LNCaP clone FGC (cell line): ENCODE data around the gene NFIA.
A peak's percentile ranks its signal among the peaks of the same experiment; 100 is the strongest.

ENCODE experiments used
- DNase-seq: peaks from one replicate; pipeline ENCODE4 v3.0.0-alpha.2; 2011; ENCODE audit warnings: low read depth
- H3K4me3 ChIP-seq: 2 replicates; pipeline ENCODE4 v1.5.1; 2011; ENCODE audit warnings: mild to moderate bottlenecking, low read depth, low read length, control low read depth
- TF ChIP-seq, protein P1 (sequence below): IDR thresholded peaks from 2 replicates; pipeline ENCODE4 v1.5.1; 2012; ENCODE audit warnings: mild to moderate bottlenecking; ENCODE audit not compliant: control insufficient read depth, insufficient read depth; ENCODE audit errors: extremely low read depth

NFIA gene

GRCh38 chr1:61297887-61298286 is 215.5 kb downstream of the NFIA start:
- no peak overlapping the region for H3K4me3 ChIP-seq
- TF ChIP-seq, protein P1, sequence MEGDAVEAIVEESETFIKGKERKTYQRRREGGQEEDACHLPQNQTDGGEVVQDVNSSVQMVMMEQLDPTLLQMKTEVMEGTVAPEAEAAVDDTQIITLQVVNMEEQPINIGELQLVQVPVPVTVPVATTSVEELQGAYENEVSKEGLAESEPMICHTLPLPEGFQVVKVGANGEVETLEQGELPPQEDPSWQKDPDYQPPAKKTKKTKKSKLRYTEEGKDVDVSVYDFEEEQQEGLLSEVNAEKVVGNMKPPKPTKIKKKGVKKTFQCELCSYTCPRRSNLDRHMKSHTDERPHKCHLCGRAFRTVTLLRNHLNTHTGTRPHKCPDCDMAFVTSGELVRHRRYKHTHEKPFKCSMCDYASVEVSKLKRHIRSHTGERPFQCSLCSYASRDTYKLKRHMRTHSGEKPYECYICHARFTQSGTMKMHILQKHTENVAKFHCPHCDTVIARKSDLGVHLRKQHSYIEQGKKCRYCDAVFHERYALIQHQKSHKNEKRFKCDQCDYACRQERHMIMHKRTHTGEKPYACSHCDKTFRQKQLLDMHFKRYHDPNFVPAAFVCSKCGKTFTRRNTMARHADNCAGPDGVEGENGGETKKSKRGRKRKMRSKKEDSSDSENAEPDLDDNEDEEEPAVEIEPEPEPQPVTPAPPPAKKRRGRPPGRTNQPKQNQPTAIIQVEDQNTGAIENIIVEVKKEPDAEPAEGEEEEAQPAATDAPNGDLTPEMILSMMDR = no peak
- DNase-seq = no peak

DNA sequence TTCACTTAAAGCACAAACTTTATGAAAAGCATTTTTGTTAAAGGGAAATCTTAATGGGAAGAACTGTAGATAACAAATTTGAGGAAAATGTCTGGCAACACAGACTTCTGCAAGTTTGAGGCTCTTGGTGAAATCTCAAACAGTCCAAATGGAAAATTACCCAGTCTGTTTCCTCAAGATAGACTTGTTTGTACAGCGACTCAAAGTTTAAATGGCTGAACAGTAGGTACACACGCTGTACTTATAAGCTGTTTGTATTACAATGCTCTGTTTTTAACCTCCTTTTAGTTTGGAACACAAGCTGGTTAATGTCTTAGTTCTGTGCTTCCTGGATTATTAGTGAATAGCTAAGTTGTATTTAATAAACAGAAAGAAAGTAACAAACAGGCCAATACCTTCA is 217.1 kb downstream of the NFIA start:
- TF ChIP-seq, protein P1 = no peak
- H3K4me3 ChIP-seq = no peak overlapping the region
- peak; percentile 74 for DNase-seq

DNA sequence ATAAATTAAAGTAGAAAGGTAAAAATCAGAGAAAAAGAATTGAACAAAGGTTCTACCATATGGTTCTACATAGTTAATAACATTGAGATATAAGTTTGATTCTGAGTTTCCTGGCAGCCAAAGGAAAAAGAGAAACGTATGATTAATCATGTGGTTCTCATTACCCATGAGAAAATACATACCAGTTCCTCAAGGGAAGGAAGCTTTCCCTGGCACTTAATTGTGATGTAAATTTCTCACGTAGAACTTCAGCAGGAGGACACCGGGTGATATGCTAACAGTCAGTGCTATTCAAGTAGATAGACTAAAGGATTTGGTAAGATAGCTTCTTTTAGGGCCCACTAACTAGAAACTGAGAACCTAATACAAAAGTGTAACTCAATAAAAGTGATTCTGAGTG is 218.5 kb downstream of the NFIA start:
- H3K4me3 ChIP-seq = no peak overlapping the region
- DNase-seq = no peak
- TF ChIP-seq, protein P1 = no peak

GRCh38 chr1:61301824-61302657 is 219.7 kb downstream of the NFIA start:
- peak; percentile 50 for DNase-seq
- no peak overlapping the region for H3K4me3 ChIP-seq
- TF ChIP-seq, protein P1 = no peak

DNA sequence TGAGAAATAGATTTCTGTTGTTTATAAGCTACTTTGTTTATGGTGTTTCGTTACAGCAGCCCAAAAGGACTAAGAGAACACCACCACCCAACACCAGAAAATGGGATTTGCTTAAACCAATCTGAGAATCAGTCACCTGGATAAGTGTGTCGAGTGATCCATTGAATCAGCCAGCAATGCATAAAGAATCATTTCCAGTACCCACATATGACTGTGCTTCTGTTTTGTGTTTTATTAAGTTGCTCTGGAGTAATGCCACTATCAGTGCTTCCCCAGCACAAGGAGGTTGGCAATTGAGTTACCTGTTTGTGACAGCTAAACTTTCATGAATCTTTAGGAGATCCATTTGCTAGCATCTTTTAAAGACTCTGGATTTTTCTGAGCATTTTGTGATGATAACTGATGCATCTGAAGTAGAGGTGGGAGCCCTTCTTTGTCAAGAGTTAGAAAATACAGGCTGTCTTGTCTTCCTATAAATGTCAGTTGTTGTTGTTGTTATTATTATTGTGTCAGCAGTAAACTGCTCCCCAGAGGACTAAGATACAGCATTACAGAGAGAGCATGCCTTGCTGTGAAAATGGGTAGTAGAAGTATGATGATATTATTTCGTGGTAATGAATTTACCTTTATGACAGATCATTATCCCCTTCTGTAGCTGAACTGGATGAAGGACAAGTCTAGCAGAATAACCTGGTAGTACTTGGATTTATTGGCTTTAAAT is 225.2 kb downstream of the NFIA start:
- TF ChIP-seq, protein P1 = no peak
- no peak for DNase-seq
- H3K4me3 ChIP-seq = no peak overlapping the region

DNA sequence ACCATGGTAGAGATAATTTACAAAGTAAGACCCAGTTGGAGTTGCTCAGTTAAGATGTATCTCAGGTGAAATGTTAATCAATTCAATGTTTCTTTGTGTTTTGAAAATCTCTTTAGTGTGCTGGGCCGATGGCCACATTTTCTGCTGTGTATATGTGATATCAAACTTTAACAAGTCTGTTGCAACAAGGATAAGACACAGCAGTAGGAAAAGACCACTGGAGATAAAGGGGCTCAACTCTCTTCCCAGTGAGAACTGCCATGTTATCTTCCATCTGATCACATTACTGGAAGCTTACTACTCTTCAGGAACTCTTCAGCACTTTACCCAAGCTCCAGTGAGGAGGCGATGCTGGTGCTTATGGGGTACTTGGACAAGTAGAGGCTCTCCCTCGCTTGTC is 227.7 kb downstream of the NFIA start:
- TF ChIP-seq, protein P1 = no peak
- no peak for DNase-seq
- no peak overlapping the region for H3K4me3 ChIP-seq
